Kidney epithelial cell (primary cell): ENCODE results near the gene BBX. TPM values are rescaled to one million over a fixed set of nuclear protein-coding genes. Genes with fewer than 3 reads are reported as not detected.

ENCODE experiments used
- DNase-seq: peaks from one replicate; pipeline ENCODE4 v3.0.0-alpha.2; 2010; ENCODE audit warnings: low read depth
- H3K27me3 ChIP-seq: 2 replicates; pipeline ENCODE4 v1.6.0; 2011; ENCODE audit warnings: low read length; ENCODE audit not compliant: control insufficient read depth, insufficient read depth
- H3K36me3 ChIP-seq: 2 replicates; pipeline ENCODE4 v1.5.1; 2011; ENCODE audit warnings: low read length; ENCODE audit not compliant: control insufficient read depth, insufficient read depth
- H3K4me3 ChIP-seq: 2 replicates; pipeline ENCODE4 v1.5.1; 2011; ENCODE audit warnings: low read depth, mild to moderate bottlenecking, control low read depth, low read length
- CTCF ChIP-seq: IDR thresholded peaks from 2 replicates; pipeline ENCODE4 v1.5.1; 2011; ENCODE audit warnings: mild to moderate bottlenecking, moderate library complexity, low read length, control low read depth, inconsistent platforms; ENCODE audit not compliant: insufficient read depth, poor library complexity, severe bottlenecking
- total RNA-seq: library from RNA; depleted of rRNA; stranded (reverse); fragments of >200 nt; gene quantifications from 2 replicates; pipeline ENCODE4 v1.2.3, GENCODE V29; 2015

BBX gene
- total RNA-seq, 1 donor from 2014 or later: 50.7 TPM

GRCh38 chr3:107621465-107621864, 98.7 kb downstream of the BBX start:
- Histone ChIP-seq H3K4me3 (no peak overlapping the region), H3K36me3 (no peaks in the 10 kb centered on the region), H3K27me3 (no peaks in the 10 kb centered on the region)
- no peak for TF ChIP-seq CTCF
- no peak for DNase-seq

GRCh38 chr3:107627962-107628542, 105.3 kb downstream of the BBX start:
- H3K36me3 ChIP-seq: no peaks in the 10 kb centered on the region
- H3K4me3 ChIP-seq: no peak overlapping the region
- H3K27me3 ChIP-seq: no peaks in the 10 kb centered on the region
- no peak for TF ChIP-seq CTCF
- no peak for DNase-seq

- no peak for TF ChIP-seq CTCF
- H3K36me3 ChIP-seq: no peaks in the 10 kb centered on the region
- DNase-seq: no peak
Measured at GRCh38 chr3:107629566-107629965, 106.8 kb downstream of the BBX start.

GRCh38 chr3:107630779-107631178, 108.0 kb downstream of the BBX start:
- DNase-seq: no peak
- TF ChIP-seq CTCF: no peak

More at GRCh38 chr3:107629566-107629965, 106.8 kb downstream of the BBX start:
- Histone ChIP-seq H3K4me3 (no peak overlapping the region), H3K27me3 (no peaks in the 10 kb centered on the region)

GRCh38 chr3:107632576-107632975, 109.8 kb downstream of the BBX start:
- no peaks in the 10 kb centered on the region for H3K36me3 ChIP-seq
- no peak for DNase-seq
- no peaks in the 10 kb centered on the region for H3K27me3 ChIP-seq
- no peak overlapping the region for H3K4me3 ChIP-seq
- no peak for TF ChIP-seq CTCF

More at GRCh38 chr3:107630779-107631178, 108.0 kb downstream of the BBX start:
- no peak overlapping the region for H3K4me3 ChIP-seq
- no peaks in the 10 kb centered on the region for H3K36me3 ChIP-seq
- no peaks in the 10 kb centered on the region for H3K27me3 ChIP-seq
